AG10803 (cell line): Measurements from ENCODE around the gene TTC21B.
A peak's percentile ranks its signal among the peaks of the same experiment; 100 is the strongest.

ENCODE experiments used
- DNase-seq: peaks from one replicate; pipeline ENCODE4 v3.0.0; 2010; ENCODE audit warnings: low read depth
- H3K4me3 ChIP-seq: 2 replicates; pipeline ENCODE4 v1.5.1; 2011; ENCODE audit warnings: mild to moderate bottlenecking, low read length, control low read depth
- TF ChIP-seq, protein P1 (sequence below): conservative IDR thresholded peaks from 2 replicates; pipeline ENCODE4 v1.5.1; 2011; ENCODE audit warnings: mild to moderate bottlenecking, low read length, control low read depth, inconsistent platforms

The TTC21B gene

GRCh38 chr2:165905854-165906253, 47.7 kb downstream of the TTC21B start:
- no peak overlapping the region for H3K4me3 ChIP-seq
- no peak for DNase-seq
- TF ChIP-seq, protein P1, sequence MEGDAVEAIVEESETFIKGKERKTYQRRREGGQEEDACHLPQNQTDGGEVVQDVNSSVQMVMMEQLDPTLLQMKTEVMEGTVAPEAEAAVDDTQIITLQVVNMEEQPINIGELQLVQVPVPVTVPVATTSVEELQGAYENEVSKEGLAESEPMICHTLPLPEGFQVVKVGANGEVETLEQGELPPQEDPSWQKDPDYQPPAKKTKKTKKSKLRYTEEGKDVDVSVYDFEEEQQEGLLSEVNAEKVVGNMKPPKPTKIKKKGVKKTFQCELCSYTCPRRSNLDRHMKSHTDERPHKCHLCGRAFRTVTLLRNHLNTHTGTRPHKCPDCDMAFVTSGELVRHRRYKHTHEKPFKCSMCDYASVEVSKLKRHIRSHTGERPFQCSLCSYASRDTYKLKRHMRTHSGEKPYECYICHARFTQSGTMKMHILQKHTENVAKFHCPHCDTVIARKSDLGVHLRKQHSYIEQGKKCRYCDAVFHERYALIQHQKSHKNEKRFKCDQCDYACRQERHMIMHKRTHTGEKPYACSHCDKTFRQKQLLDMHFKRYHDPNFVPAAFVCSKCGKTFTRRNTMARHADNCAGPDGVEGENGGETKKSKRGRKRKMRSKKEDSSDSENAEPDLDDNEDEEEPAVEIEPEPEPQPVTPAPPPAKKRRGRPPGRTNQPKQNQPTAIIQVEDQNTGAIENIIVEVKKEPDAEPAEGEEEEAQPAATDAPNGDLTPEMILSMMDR, result no peak

GRCh38 chr2:165905269-165905668, 48.3 kb downstream of the TTC21B start:
- no peak overlapping the region for H3K4me3 ChIP-seq
- TF ChIP-seq, protein P1, result no peak
- DNase-seq, result no peak

GRCh38 chr2:165904432-165904831, 49.1 kb downstream of the TTC21B start:
- no peak overlapping the region for H3K4me3 ChIP-seq
- TF ChIP-seq, protein P1, result no peak
- no peak for DNase-seq

DNA sequence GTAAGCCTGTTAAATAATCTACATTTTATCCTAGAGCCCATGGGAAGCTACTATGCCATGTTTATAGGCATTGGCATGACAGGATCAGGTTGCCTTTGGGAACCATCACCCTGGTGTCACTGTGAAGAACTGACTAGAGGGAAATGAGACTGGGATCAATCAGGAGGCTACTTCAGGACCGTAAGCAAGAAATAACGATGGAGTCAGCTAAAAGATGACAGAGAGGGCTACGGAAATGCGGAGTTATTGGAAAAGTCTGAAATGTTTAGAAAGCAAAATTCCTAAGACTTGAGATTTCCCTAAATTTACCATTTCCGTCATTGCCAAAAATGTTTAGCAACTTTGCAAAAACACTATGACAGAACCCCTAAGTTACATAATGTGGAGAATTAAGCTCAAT, 50.2 kb downstream of the TTC21B start:
- DNase-seq, result no peak
- TF ChIP-seq, protein P1, result no peak
- no peak overlapping the region for H3K4me3 ChIP-seq

DNA sequence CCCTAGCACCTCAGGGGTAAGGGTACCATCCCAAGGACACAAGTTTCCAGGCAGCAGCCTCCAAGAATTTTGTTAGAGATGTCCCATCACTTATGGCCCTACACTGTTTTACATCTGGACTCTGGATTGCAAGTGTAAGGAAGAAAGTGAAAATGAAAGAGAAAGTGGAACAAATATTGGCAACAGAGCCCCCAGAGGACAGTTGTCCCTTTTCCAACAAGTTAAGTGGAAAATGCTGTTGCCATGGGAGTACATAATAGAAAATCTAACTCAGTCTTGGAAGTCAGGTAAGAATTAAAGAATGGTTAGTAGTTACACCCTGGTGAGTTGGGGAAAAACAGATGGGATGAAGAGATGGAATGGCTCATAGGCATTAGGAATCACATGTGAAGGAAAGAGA, 50.6 kb downstream of the TTC21B start:
- DNase-seq, result peak; percentile 29
- H3K4me3 ChIP-seq, result no peak overlapping the region
- TF ChIP-seq, protein P1, result 0 out of 2 replicates have a peak, but pooled peaks have one; percentile 15

DNA sequence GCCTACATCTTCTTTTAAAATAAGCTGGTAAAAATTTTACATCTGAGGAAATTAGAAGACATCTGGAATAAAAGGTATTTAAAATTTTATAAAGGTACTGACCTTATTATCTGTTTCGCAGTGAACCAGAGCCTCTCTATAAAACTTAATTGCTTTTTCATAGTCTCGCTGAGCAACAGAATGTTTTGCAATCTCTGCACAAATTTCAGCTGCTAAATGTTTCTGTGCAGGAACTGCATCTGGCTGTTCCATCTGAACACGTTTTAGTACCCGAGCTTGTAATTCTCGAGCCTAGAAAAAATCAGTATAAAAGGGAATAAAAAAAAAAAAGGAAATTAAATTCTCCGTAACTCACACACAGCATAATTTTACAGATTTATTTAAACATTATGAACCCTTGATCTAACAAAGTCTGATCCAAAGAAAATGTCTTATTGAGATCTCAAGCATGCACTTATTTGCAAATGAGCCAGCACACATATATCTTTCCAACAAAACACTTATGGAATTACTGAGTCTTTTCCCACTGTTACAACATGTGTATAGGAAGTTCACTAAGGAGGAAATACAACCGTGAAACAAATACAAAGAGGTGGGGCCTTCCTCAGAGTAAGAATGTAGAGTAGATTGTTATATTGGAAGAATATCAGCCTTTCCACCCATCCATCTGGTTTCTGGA, 51.8 kb downstream of the TTC21B start:
- peak; percentile 27 for DNase-seq
- no peak overlapping the region for H3K4me3 ChIP-seq
- TF ChIP-seq, protein P1, result no peak

DNA sequence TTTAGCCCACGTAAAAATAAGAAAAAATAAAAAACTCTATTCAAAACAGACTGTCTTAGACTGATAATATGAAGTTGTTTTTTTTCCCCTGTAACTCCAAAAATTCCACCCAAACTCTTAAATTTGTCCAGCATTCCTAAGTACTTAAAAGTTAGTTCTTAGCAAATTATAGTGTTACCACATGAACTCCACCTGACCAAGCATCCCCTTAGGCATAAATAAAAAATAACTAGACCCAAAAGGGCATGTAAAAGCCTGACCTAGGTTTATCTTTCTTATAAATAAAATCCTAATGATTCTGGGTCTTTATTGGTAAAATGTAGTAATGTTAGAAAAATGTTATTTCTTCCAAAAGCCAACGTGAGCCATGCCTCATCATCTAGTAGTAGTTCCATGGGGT, 54.3 kb downstream of the TTC21B start:
- no peak overlapping the region for H3K4me3 ChIP-seq
- DNase-seq, result no peak
- TF ChIP-seq, protein P1, result no peak
